Measurements from ENCODE around the gene C1orf116.
A peak's percentile ranks its signal among the peaks of the same experiment; 100 is the strongest.

The C1orf116 gene

DNA sequence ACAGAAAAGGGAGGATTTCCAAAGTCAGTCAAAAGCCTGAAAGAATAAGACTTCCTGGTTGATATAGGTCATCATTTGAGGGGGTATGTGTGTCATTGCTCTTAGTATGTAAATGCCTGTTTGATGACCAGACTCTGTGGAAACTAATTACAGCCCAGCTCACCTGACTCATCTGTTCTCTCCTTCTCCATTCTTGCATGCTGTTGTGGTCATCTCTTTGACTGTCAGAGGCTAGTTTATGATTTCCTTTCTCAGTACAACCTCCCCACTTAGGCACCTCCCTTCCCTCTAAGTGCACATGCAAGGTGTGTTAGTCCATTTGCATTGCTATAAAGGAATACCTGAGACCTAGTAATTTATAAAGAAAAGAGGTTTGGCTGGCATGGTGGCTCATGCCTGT, 2.4 kb upstream of the C1orf116 start:
- DNase-seq (ENCODE audit: low spot score): peak; percentile 90

DNA sequence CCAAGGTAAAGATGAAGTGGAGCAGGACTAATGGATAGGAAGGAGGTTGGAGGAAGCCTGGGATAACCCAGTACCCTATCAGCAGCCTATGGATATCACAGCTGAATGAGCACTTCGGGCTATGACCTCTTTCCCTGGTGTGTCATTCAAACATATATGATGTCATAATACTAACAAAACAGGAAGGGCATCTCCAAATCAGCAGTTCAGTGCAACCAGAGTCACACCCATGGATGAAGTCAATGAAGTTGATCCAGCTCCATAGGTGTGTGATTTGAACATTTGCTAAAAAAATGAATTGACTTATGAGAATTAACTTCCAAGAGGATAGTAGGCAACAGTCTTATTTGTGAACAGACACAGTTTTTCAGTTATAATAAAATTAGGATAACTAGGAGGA, 1.7 kb upstream of the C1orf116 start:
- DNase-seq (ENCODE audit: low spot score): peak; percentile 59

DNA sequence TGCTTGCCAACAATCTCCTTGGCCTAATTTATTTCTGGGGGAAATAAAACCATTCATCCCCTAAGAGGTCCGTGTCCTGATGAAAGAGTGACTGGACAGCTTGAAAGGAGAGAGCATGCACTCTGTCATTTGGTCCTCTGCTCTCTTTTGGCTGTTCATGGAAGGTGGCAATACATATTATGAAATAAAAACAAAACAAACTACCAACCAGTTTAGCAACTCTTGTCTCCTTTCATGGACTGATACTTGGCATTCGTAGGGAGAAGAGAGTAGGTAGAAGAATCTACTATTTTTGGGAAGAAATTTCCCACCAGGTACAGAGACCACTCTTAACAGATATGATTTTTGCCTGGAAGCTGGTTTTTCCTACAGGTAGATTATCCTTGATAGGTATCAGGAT, 746 bp upstream of the C1orf116 start:
- no peak for DNase-seq (ENCODE audit: low spot score)

DNA sequence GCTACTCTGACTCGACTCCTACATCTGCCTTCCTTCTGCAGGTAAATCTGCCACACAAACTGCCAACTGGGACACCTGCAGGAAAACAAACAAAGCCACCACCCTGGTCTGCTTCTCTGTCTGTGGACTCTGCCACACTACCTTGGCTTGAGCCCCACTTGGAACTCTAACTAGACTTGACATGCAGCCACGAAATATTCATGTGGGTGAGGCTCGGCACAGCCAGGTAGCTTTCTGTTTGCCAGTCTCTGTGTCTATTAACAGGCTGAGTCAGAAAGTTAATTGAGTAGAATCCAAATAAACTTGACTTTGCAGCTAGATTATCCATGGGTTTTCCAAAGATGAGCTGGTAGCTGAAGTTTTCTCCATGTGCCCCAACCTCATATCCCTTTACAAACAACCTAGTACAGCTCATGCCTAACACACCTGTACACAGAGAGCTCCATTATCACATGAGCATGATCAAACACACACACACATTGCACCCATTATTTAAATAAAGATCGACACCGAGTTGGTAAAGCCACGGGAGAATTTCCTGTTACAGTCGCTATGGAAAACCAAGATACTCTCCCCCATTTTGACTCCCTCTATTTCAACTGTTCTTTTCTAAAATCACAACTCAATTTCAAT, 808 bp downstream of the C1orf116 start:
- peak; percentile 46 for DNase-seq (ENCODE audit: low spot score)

DNA sequence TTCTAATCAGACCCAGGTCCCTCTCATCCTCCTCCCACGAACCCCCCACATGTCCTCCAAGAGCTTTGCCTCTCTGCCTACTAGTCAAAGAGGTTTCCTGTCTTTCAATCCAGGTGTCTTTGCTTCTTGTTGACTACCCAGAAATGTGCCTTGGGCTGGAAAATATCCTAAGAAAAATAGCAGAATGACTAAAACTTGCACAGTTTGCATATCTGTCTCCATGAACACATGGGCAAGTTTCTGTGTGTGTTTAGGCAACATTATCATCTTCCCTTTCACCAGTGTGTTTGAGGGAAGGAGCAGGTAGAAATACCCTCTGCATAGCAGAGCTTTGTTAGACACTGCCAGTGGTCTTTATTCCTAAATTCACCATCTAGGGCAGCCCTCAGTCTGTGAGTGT, 1.5 kb downstream of the C1orf116 start:
- no peak for DNase-seq (ENCODE audit: low spot score)

DNA sequence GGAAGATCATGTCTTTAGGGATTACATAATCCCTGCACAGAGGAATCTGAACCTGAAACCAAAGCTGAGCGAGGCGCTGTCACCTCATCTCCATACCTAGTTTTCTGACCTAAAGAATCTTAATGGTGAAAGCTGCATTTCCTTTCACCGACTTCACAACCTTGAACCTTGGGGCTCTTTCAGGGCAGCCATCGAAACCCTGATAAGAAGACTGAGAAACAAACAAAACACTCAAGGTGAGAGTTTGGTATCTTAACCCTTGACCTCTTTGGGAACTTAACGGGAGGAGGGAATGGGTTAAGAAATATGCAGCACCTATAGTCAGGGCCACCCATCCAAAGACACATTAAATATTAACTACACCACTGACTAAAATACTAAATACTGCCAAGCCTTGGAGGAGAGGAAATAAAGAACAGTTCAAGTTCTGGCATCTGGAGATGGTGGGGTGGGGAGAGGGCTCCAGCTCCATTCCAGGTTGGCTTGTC, 2.0 kb downstream of the C1orf116 start:
- DNase-seq (ENCODE audit: low spot score): peak; percentile 15

DNA sequence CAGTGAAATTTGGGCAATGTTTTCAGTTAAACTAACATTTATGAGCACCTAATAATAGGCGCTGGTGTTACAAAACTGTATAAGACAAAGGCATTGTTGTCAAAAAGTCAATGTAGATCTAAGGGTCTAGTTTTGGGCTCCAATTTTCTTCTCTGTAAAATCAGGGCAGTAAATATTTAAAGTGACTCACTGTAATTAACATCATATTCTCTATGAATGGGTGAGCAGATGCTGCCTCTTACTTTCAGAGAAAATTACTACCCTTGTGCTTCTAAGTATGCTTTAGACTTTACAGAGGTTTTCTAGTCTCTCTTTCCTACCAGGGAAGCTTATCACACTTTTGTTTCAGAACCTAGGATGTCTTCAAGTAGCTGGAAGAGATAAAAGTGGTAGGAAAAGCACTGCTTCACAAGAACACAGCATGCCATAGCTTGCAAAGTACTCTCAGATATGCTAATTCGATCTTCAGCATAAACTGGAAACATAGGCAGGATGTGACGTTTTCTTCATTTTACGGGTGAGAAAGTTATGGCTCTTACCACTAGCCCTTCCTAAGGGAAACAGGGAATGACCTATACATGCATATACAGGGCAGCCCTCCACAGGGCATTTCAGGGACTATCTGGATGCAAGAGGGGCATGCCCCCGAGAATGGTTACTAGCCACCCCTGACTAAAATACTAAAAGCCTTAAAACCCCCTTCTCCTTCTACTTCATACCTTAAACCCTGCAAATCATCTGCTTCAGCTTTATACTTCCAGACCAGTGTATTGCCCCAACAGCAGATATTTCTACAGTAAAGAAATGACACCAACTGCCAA, 2.6 kb downstream of the C1orf116 start:
- DNase-seq (ENCODE audit: low spot score): peak; percentile 80

DNA sequence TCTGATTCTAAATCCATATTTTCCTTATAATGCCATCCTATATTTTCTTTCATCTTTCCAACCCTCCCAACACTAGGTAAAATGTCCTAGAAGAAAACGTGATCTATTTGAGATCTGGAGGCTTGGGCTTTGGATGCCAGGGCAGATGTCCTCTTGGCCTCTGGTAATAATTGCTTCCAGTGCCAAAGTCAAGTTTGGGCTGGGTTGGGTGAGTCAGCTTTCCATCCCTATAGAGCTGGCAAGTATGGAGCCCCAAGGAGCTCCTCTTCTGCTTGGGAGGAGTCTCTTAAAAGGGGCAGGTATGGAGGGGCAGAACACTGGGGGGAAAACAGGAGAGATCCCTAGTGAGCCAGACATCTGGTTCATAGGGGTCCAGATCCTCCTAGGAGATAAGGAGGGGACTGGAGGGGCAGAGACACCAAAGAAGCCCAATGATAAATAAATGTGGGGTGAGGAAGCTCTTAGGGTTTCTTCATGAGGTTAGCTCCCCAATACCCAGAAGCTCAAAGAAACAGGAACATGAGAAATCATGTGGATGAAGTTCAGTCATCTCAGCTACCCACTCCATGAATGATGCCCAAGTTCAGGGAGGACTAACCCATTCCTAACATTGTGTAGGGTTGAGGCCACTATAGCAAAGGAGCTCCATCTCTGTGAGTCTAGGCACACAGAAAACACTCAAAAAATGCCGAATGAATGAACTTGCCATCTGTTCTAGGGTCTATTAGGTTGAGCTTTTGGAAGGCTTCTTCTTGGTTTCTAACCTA, 3.5 kb downstream of the C1orf116 start:
- DNase-seq (ENCODE audit: low spot score): peak; percentile 41

DNA sequence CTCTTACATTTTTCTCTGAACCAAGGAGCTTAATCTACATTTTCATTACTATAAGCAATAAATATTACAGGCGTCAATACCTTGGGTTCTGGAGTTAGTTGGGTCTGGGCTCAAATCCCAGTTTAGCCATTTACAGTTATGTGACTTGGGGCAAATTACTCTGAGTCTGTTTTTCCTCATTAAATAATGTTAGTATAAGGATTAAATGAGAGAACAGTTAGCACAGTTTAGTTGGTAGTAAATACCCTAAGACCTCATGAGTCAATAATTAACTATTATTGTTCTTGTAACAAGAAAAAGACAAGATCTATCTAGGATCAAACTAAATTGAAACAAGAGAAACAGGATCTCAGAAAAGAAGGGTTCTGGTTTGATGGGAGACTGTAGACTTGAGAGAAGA, 4.6 kb downstream of the C1orf116 start:
- DNase-seq (ENCODE audit: low spot score): no peak

DNA sequence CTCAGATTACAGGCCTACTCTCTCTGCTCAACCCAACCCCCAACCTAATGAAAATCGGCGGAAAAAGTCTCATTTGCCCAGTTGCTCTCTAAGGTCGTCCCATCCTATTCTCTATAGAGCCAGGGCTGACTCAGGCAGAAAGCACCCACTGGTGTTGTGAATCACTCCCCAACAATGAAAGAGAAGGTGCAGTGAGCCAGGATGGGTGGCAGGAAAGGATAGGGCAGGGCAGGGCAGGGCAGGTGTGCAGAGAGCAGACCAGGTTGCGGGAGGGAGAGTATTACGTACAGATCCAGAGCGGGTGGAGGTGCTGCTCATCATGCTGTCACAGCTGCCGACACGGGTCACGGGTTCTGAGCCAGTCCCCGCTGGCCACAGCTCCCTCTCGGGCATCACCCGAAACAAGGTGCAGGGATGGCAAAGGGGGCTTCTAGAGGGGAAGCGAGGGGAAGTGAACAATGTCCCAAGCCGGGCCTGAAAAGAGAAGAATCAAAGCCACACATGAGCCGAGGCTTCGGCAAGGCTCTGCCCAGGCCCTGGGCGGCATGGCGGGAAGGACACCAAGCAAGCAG, 5.3 kb downstream of the C1orf116 start:
- DNase-seq (ENCODE audit: low spot score): peak; percentile 98

DNA sequence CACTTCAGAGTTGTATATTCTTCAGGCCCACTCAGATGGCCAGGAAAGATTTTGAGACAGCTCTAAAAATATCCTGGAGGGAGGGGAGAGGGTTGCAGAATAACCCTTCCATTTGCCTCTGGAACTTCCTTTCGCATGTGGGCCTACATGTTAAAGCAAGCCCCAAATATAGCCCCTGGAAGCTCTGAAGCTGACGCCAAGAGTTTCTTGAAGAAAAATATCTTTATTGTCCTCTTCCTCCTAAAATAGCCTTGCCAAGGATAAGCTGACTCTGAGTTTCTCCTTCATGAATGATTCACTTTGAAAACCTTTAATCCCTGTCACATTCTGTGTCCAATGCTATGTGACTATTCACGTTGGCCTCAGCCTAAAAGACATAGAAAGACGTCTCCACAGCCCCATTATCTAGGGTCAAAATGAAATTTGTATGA, 6.4 kb downstream of the C1orf116 start:
- no peak for DNase-seq (ENCODE audit: low spot score)

DNA sequence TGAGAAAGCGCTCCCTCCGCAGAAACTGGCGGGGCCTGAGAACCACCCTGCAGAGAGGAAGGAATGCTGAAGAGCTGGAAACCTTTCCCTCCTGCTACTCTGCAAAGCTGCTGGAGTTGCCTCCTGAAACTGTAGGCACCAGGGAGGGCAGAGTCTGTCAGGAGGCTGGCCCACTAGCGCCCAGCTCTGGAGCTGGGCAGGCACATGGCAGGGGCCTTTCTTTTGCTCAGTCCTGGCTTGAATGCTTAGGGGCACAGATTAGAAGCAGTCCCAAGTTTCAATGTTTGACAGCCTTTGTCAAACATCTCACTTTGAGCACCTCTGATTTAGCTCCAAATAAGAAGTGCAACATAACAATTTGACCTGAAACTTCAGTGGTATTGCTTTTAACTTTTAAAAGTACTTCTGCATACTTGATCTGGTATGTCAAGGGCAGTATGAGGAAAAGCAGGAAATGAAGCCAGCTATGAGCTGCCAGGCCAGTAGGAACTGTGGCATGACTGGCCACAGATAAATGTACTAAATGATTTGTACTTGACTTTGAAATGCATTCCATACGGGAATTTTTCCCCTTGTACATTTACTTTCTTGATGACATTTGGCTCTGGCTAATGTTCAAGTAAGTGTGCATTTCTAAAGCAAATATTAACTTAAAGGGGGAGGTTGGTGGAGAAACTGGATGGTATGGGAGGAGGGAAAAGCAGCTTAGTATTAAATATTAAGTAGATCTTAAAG, 7.2 kb downstream of the C1orf116 start:
- no peak for DNase-seq (ENCODE audit: low spot score)

DNA sequence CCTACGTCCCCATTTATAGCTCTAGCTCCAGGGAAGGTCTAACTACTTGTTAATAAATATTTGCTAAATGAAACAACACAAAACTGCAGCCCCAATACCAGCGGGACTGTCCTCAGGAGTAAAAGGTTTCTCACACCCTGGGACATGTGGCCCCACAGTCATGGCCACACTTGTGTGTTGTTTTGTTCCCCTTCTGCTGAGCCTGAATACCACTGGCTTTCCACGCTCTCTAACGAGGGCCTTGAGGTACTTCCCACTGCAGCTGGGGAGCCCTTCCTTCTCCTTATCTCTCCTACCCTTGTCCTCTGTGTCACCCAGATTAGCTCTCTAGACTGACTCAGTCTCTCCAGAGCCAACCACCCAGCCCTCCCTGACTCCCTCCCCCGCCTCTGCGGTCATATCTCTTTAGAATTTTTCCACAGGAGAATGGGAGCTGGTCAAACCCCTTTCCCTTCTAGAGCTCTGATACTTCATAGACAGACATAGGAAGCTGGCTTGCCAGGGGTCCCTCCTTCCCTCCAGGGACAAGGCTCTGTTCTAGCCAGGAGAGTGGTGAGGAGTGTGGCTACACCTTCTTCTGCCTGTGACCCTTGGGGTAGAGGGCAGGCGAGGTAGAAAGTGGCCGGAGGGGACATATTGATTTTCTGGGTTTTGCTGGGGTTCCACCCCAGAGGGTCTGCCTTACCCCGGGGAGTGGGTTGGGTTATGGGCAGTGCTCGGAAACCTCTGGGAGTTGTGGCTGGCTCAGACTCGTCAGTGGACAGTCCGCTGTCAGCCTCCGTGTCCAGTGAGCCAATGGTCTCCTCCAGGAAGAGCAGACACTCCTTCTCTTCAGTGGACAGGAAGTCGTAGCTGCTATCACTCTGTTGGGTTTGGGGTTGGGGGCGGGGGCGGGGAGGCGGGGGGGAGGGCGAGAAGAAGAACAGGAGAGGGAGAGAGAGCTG, 8.1 kb downstream of the C1orf116 start:
- DNase-seq (ENCODE audit: low spot score): no peak

DNA sequence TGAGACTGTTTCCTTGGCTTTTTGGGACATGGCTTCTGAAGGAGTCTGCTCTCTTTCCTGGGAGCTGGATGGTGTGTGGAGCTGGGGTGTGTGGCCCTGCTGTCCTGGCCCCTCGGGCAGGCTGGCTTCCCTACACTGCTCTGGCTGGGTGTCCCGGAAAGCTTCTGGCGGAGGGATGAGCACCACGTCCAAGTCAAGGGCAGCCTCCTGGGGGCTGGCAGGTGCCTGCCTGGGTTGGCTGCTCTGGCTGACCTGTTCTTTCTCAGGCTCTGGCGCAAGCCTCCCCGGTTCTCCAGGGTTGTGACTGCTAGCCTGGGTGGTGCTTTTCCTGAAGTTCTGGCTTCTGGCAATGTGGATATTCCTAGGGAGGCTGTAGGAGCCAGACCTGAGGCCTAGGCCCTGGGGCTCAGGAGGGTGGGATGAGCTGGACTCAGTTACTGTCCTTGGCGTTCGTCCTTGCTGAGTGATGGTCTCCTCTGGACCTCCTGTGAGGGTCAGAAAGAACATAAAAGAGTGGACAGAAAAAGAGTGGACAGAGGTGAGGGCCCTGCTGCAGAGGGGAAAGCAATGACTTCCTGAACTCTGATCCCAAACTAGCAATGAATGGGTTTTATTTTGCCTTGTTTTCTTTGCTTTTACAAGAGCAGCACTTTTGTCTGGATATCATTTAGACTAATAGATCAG, 9.4 kb downstream of the C1orf116 start:
- no peak for DNase-seq (ENCODE audit: low spot score)

DNA sequence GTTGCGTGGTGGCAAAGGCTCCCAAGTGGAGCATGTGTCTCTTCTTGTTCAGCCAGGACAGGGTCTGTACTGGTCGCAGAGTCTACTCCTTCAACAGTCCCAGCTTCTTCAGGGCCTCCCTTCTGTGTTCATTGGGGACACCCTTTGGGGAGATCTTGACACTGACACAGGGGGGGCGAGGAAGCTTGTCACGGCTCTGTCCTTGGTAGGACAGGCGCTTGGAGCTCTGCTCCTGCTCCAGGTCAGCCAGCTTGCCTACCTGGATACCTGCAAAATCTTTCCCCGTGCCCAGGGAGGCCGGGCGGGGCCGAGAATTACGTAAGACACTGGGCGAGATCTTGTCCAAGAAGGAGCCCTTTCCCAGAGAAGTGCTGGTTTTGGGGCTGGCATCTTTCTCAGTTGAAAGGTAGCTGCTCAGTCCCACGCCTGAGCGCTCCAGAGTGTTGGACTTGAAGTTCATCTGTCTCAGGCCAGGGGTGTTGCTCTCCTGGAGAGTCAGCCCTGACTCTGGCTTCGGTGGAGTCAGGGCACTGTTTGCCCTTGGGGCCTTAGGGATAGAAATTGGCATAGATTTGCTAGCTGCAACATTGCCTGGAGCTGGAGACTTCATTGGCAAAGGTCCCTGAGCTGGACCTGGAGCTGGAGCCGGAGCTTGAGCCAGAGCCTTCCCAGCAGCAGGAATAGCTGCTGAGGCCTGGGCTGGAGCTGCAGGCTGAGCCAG, 10.5 kb downstream of the C1orf116 start:
- no peak for DNase-seq (ENCODE audit: low spot score)

DNA sequence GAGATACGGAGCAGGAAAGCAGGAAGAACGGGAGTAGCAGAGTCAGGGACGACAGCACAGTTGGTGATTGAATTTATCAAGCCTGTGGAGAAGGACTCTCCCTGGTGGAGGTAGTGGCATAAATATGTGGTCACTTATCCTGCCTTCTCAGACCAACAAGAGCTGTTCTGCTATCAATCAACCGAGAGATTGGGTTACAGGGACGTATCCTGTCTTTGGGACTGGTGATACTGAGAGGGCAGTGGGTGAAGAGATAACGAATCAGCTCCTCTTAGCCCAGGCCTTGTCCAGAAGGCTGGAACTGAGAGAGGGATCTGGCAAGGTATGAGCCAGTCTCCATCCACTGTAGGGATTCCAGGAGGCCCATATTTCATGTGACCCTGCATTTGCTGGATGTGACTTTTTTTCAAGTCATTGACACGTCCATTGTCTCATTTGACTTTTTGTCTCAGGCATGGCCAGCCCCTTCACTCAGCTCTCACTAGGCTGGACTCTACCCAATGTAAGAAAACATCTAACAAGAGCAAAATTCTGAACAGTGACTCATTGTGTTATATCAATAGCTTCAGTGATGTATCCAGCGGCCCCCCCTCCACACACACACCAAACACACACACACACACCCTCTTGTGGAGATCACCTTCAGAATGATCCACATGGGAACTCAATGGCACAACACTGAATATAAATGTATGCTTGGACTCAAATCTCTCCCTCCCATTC, 11.3 kb downstream of the C1orf116 start:
- peak; percentile 90 for DNase-seq (ENCODE audit: low spot score)

DNA sequence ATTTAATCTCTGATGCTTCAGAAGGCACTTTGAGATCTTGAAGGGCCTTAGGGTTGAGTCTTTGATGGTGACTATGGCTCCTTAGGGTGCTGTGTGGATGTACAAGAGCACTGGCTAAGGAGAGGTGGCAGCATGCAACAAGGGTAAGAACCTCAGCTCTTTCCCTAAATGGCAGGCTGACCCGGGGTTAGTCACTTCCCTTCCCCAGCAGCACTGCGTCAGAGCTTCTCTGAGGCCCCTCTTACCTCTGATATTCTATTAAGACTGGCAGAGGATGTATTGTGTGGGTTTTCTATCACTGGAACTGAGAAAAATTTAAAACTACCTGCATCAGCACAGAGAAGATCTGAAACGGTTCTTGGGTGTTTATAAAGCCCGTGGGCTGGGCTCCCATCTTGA, 11.8 kb downstream of the C1orf116 start:
- DNase-seq (ENCODE audit: low spot score): peak; percentile 73

DNA sequence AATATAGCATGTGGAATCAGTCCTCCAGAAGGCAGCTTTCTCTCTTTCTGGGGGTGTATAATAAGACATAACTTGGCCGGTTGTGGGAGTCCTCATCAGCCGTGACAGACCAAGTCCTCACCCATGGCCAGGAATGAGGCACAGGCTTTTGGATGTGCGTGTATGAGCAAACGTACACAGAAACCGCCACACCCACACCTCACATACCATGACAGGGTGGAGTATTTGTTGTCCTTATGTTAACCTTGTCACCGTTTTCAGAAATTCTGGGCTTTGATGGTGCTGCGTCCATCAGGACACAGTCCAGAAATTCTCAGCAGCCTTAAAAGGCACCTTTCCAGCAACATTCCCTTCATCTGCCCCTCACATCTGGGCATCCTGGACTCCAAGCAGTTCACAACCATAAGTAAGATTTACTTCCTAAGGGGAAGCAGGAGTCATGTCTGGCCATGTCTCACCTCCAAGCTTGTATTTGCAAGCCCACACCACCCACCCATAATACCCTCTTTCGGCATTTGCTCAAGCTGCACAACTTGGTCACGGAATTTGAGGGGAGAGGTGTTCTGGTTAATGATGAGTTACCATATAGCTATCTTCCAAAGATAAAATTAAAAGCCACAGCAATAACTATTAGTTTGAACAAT, 12.4 kb downstream of the C1orf116 start:
- peak; percentile 98 for DNase-seq (ENCODE audit: low spot score)
